HG03571 (cell line): ENCODE data around the gene PCDHGA7.
"Not testable (repeated sequence)": the region's sequence is repeated elsewhere in the genome, so short reads cannot be mapped to it uniquely, and the experiment has no call there.

ENCODE experiments used
- ATAC-seq: cut with Tn5 transposase; IDR thresholded peaks from one replicate; pipeline ENCODE4 v1.9.1; 2021; ENCODE audit not compliant: unreplicated experiment

Gene PCDHGA7

GRCh38 chr5:141366016-141366896 lies 16.3 kb upstream of the PCDHGA7 start:
- ATAC-seq = no peak

DNA sequence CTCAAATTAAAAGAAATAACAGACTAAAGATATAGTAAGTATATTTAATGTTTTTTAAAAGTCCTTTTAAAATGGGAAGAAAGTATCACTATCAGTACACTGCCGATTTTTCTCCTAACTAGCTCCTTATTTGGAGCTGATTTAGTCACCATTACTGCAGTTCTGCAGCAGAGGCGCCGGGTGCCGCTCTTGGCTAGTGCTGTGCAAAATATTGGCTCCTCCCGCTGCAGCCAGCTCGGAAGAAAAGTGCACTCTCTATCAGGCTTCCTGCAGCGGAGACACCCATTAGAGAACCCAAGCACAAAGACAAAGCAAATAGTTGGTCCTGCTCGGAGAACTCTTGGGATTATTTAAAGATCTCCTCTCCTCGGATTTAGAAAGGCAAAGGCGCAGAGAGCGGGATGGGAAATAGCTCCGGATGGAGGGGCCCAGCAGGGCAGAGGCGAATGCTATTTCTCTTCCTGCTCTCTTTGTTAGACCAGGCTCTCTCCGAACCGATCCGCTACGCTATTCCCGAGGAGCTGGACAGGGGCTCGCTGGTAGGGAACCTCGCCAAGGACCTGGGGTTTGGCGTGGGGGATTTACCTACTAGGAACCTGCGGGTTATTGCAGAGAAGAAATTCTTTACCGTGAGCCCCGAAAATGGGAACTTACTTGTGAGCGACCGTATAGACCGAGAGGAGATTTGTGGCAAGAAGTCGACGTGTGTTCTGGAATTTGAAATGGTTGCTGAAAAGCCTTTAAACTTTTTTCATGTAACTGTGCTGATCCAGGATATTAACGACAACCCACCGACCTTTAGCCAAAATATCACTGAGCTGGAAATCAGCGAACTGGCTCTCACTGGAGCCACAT lies 12.3 kb upstream of the PCDHGA7 start, which contains the start of gene PCDHGB3:
TSS of gene PCDHGB3 (plus strand) at position 249 of the 855 bp plus-strand sequence. CDS start at position 402, 153 bp downstream.
- ATAC-seq = no peak

DNA sequence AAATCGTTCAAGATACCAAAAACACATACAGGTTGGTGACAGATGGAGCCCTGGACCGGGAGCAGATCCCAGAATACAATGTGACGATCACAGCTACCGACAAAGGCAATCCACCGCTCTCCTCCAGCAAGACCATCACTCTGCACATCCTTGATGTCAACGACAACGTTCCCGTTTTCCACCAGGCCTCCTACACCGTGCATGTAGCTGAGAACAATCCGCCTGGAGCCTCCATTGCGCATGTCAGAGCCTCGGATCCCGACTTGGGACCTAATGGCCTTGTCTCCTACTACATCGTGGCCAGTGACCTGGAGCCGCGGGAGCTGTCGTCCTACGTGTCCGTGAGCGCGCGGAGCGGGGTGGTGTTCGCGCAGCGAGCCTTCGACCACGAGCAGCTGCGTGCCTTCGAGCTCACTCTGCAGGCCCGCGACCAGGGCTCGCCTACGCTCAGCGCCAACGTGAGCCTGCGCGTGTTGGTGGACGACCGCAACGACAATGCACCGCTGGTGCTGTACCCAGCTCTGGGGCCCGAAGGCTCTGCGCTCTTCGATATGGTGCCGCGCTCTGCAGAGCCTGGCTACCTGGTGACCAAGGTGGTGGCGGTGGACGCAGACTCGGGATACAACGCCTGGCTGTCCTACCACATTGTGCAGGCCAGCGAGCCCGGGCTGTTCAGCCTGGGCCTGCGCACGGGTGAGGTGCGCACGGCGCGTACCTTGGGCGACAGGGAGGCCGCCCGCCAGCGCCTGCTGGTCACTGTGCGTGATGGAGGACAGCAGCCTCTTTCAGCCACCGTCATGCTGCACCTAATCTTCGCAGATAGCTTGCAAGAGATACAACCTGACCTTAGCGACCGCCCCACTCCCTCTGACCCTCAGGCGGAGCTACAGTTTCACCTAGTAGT lies 10.7 kb upstream of the PCDHGA7 start:
- ATAC-seq = no peak

DNA sequence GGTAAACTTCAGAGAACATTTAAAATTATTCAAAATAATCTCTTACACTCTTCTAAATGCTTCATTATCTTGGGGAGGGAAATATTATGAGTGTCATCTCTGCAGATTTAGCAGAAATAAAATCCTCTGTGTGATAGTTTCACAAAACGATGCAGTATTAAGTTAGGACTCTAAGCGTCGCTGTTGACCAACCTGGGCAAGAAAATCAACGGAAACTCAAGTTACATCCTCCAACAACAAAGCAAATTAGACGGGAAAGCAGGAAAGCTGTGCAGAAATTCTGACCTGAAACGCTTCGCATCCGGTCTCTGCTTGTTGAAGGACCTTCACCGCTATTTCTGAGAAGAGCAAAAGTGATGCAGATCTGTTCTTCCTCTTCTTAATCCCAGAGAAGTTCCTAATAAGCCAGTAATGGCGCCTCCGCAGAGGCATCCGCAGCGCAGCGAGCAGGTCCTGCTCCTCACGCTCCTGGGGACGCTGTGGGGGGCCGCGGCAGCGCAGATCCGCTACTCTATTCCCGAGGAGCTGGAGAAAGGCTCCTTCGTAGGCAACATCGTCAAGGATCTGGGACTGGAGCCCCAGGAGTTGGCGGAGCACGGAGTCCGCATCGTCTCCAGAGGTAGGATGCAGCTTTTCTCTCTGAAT lies 8.7 kb upstream of the PCDHGA7 start, which contains the start of gene PCDHGA6:
TSS of gene PCDHGA6 (plus strand) at position 219 of the 645 bp plus-strand sequence. CDS start at position 412, 193 bp downstream.
- no peak for ATAC-seq

- ATAC-seq = no peak
Measured at GRCh38 chr5:141374627-141375026, 7.9 kb upstream of the PCDHGA7 start.

- ATAC-seq = not testable (repeated sequence)
Measured at GRCh38 chr5:141375444-141376155, 6.9 kb upstream of the PCDHGA7 start.

DNA sequence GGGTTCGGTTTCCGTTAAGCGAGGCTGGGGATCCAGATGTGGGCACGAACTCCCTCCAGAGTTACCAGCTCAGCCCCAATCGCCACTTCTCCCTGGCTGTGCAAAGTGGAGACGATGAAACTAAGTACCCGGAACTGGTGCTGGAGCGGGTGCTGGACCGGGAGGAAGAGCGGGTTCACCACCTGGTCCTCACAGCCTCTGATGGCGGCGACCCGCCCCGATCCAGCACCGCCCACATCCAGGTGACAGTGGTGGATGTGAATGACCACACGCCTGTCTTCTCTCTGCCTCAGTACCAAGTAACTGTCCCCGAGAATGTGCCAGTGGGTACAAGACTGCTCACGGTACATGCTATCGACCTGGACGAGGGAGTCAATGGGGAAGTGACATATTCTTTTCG lies 803 bp downstream of the PCDHGA7 start:
- ATAC-seq = no peak

GRCh38 chr5:141384471-141385267 lies 2.1 kb downstream of the PCDHGA7 start:
- no peak for ATAC-seq

DNA sequence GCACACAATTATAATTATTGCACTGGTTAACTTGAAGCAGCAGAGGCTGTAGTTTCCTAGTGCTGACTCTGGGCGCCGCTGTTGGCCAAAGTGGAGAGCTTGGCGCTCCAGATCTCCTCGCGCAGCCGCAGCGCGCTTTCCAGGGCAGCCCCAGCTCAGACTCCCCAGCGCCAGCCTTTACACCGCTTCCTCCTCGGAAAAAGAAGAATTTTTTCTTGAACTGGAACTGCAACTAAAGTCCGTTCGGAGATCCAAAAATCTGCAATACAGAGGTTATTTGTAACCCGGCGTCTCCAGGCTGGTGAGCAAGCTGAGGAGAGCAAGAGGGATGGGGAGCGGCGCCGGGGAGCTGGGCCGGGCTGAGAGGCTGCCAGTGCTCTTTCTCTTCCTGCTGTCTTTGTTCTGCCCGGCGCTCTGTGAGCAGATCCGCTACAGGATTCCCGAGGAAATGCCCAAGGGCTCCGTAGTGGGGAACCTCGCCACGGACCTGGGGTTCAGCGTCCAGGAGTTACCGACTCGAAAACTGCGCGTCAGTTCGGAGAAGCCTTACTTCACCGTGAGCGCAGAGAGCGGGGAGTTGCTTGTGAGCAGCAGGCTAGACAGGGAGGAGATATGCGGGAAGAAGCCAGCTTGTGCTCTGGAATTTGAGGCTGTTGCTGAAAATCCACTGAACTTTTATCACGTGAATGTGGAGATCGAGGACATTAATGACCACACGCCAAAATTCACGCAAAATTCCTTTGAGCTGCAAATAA lies 5.2 kb downstream of the PCDHGA7 start, which contains the start of gene PCDHGB4:
TSS of gene PCDHGB4 (plus strand) at position 142 of the 755 bp plus-strand sequence. CDS start at position 329, 187 bp downstream.
- ATAC-seq = not testable (repeated sequence)

- no peak for ATAC-seq
Measured at GRCh38 chr5:141388661-141389060, 6.1 kb downstream of the PCDHGA7 start.

DNA sequence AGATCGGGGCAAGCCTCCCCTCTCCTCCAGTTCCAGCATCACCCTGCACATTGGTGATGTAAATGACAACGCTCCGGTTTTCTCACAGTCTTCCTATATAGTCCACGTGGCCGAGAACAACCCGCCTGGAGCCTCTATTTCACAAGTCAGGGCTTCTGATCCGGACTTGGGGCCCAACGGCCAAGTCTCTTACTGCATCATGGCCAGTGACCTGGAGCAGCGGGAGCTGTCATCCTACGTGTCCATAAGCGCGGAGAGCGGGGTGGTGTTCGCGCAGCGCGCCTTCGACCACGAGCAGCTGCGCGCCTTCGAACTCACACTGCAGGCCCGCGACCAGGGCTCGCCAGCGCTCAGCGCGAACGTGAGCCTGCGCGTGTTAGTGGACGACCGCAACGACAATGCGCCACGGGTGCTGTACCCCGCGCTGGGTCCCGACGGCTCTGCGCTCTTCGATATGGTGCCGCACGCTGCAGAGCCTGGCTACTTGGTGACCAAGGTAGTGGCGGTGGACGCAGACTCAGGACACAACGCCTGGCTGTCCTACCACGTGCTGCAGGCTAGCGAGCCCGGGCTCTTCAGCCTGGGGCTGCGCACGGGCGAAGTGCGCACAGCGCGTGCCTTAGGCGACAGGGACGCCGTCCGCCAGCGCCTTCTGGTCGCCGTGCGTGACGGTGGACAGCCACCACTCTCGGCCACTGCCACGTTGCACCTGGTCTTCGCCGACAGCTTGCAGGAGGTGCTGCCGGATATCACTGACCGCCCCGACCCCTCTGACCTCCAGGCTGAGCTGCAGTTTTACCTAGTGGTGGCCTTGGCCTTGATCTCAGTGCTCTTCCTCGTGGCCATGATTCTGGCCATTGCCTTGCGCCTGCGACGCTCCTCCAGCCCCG lies 6.9 kb downstream of the PCDHGA7 start:
- ATAC-seq = no peak

DNA sequence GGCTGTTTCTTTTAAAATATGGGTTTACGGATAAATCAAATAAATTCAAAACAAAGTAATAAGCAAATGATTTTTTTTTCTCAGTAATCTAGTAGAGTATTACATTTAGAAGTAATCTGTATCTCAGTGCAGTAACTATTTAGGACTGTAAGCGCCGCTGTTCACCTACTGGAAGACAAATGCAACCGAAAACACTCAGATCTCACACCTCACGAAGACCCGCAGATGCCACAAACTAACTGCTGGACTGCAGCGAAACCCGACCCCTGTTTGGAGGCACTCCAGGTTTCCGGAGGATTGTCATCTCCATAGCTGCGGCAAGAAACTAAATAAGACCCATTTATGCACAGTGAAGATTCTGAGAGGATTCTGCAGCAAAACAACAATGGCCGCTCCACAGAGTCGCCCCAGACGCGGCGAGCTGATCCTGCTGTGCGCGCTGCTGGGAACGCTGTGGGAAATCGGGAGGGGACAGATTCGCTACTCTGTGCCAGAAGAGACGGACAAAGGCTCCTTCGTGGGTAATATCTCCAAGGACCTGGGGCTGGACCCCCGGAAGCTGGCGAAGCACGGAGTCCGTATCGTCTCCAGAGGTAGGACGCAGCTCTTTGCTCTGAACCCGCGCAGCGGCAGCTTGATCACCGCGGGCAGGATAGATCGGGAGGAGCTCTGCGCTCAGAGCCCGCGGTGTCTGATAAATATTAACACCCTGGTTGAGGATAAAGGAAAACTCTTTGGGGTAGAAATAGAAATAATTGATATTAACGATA lies 10.1 kb downstream of the PCDHGA7 start, which contains the start of gene PCDHGA8:
TSS of gene PCDHGA8 (plus strand) at position 205 of the 770 bp plus-strand sequence. CDS start at position 386, 181 bp downstream.
- ATAC-seq = no peak

DNA sequence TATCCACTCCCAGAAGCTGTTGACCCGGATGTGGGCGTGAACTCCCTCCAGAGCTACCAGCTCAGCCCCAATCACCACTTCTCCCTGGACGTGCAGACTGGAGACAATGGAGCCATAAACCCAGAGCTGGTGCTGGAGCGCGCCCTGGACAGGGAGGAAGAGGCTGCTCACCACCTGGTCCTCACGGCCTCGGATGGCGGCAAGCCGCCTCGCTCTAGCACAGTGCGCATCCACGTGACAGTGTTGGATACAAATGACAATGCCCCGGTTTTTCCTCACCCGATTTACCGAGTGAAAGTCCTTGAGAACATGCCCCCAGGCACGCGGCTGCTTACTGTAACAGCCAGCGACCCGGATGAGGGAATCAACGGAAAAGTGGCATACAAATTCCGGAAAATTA lies 10.7 kb downstream of the PCDHGA7 start:
- no peak for ATAC-seq

GRCh38 chr5:141394401-141395187 lies 12.1 kb downstream of the PCDHGA7 start:
- ATAC-seq = not testable (repeated sequence)
